Fibroblast of the aortic adventitia (primary cell): ENCODE data around the gene TRAF3IP1. TPM values are rescaled to one million over a fixed set of nuclear protein-coding genes. Genes with fewer than 3 reads are reported as not detected.
"Not testable (repeated sequence)": the region's sequence is repeated elsewhere in the genome, so short reads cannot be mapped to it uniquely, and the experiment has no call there.

ENCODE experiments used
- DNase-seq: peaks from one replicate; pipeline ENCODE4 v3.0.0-alpha.2; 2010; ENCODE audit warnings: low read depth
- H3K4me3 ChIP-seq: 2 replicates; pipeline ENCODE4 v1.5.1; 2011; ENCODE audit warnings: low read depth, mild to moderate bottlenecking, control low read depth, low read length, moderate library complexity
- CTCF ChIP-seq: IDR thresholded peaks from 2 replicates; pipeline ENCODE4 v1.5.1; 2011; ENCODE audit warnings: mild to moderate bottlenecking, low read length, control low read depth, inconsistent platforms; ENCODE audit not compliant: insufficient read depth
- total RNA-seq: library from RNA; depleted of rRNA; stranded (reverse); fragments of >200 nt; gene quantifications from 2 replicates; pipeline ENCODE4 v1.2.3, GENCODE V29; 2012; ENCODE audit warnings: low replicate concordance

TRAF3IP1 gene
- total RNA-seq, 1 donor, result 8.4 TPM

GRCh38 chr2:238313991-238314350 is 6.3 kb upstream of the TRAF3IP1 start:
- DNase-seq, result no peak
- TF ChIP-seq CTCF, result no peak
- no peak overlapping the region for H3K4me3 ChIP-seq

DNA sequence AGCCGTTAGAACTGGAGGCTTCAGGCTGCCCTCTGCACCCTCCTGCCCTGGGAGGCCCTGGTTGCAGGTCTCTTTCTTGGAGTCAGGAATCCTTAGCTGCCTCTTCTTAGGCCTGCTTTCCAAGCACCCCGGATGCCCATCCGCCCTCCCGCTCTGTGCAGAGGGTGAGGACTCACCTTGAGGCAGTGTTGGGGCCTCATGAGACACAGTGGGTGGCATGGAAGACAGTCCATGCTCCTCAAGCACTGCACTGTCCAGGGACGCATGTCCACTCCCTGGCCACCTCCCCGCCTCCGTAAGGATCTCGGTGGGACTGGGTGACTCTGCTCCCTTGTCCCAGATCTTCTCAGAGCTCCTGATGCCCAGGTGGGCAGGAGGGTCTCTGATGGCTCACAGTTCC is 5.7 kb upstream of the TRAF3IP1 start:
- DNase-seq, result no peak
- H3K4me3 ChIP-seq, result no peak overlapping the region
- no peak for TF ChIP-seq CTCF

GRCh38 chr2:238315031-238315595 is 5.2 kb upstream of the TRAF3IP1 start:
- TF ChIP-seq CTCF, result no peak
- DNase-seq, result no peak

GRCh38 chr2:238320648-238321281 is 447 bp downstream of the TRAF3IP1 start:
- peak overlapping the region; percentile 79 for H3K4me3 ChIP-seq
- no peak for TF ChIP-seq CTCF
- peak; percentile 21 for DNase-seq

More at GRCh38 chr2:238315031-238315595, 5.2 kb upstream of the TRAF3IP1 start:
- H3K4me3 ChIP-seq, result no peak overlapping the region

DNA sequence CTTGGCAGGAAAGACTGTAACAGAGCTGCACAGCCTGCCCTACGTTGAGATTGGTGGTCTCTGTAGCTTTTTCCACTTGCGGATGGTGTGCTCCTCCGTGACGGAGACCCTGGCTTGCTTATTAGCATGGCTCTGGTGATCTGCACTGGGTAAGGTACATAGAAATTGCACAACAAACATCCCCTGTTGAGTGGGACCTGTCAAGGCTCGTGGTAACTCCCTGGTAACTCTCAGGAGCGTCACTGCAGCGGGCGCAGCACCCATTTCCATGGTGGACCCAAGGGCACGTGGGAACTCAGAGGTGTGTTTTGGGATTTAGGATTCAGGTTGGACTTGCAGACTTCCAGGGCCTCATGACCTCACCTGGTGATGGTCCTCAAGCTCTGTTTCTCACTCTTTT is 1.1 kb downstream of the TRAF3IP1 start:
- H3K4me3 ChIP-seq, result peak overlapping the region; percentile 79
- DNase-seq, result no peak
- no peak for TF ChIP-seq CTCF

DNA sequence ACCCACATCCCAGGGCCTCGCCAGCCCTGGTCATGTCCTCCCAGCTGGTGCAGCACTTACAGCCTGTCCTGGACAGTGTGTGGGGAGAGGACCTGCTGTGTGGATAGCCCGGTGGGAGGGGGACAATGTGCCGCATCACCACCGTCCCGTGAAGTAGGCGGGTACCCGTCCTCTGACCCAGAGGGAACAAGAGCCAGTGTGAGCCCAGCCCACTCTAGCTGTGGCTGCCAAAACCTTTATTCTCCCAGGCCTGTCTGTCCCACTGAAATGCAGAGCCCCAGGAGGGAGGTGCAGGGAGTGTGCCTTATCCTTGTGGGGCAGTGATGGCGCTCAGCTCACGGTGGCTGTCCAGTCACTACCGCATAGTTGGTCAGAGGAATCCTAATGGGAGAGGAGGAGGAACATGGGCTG is 1.7 kb downstream of the TRAF3IP1 start:
- peak overlapping the region; percentile 79 for H3K4me3 ChIP-seq
- TF ChIP-seq CTCF, result no peak
- DNase-seq, result no peak

GRCh38 chr2:238324248-238324647 is 3.9 kb downstream of the TRAF3IP1 start:
- DNase-seq, H3K4me3 ChIP-seq: not testable (repeated sequence)
